Measurements from ENCODE around the gene SSC5D.

GRCh38 chr19:55489711-55490477 lies 1.7 kb downstream of the SSC5D start:
- TF ChIP-seq CTCF (conservative IDR thresholded peaks at IDR 0.05; ENCODE audit: low read depth, low read length) (no peak), MXI1 (IDR thresholded peaks at IDR 0.05; ENCODE audit: borderline replicate concordance, low read depth, low read length) (no peak), RFX5 (IDR thresholded peaks at IDR 0.05; ENCODE audit: low read depth, low read length) (no peak), USF2 (IDR thresholded peaks at IDR 0.05; ENCODE audit: low read depth, low read length) (no peak), RCOR1 (IDR thresholded peaks at IDR 0.05; ENCODE audit: insufficient replicate concordance, low read length) (no peak), FOS (IDR thresholded peaks at IDR 0.05; ENCODE audit: low read depth, low read length) (no peak), POLR2A (IDR thresholded peaks at IDR 0.05; ENCODE audit: low read depth, low read length) (no peak), CHD1 (IDR thresholded peaks at IDR 0.05; ENCODE audit: low read depth, low read length) (no peak), SMC3 (IDR thresholded peaks at IDR 0.05; ENCODE audit: low read depth, low read length) (no peak), ELK1 (IDR thresholded peaks at IDR 0.05; ENCODE audit: borderline replicate concordance, low read depth, low read length) (no peak), BHLHE40 (IDR thresholded peaks at IDR 0.05; ENCODE audit: low read depth, low read length) (no peak)

Data from IMR-90 (cell line).